Rectal smooth muscle tissue (tissue), 1 donor: Measurements from ENCODE around the gene DGKD.
"Not testable (repeated sequence)": the region's sequence is repeated elsewhere in the genome, so short reads cannot be mapped to it uniquely, and the experiment has no call there.

ENCODE experiments used
- H3K27ac ChIP-seq: one replicate; pipeline ENCODE4 v1.7.0; 2013; ENCODE audit warnings: low read depth, low read length, inconsistent platforms
- H3K27me3 ChIP-seq: one replicate; pipeline ENCODE4 v1.7.0; 2013; ENCODE audit warnings: low read length; ENCODE audit not compliant: control insufficient read depth, insufficient read depth
- H3K36me3 ChIP-seq: one replicate; pipeline ENCODE4 v1.7.0; 2013; ENCODE audit warnings: low read length; ENCODE audit not compliant: control insufficient read depth, insufficient read depth
- H3K4me1 ChIP-seq: one replicate; pipeline ENCODE4 v1.7.0; 2013; ENCODE audit warnings: low read length; ENCODE audit not compliant: control insufficient read depth, insufficient read depth
- H3K4me3 ChIP-seq: one replicate; pipeline ENCODE4 v1.7.0; 2013; ENCODE audit warnings: low read length
- H3K9ac ChIP-seq: one replicate; pipeline ENCODE4 v1.7.0; 2013; ENCODE audit warnings: low read length

Gene DGKD

DNA sequence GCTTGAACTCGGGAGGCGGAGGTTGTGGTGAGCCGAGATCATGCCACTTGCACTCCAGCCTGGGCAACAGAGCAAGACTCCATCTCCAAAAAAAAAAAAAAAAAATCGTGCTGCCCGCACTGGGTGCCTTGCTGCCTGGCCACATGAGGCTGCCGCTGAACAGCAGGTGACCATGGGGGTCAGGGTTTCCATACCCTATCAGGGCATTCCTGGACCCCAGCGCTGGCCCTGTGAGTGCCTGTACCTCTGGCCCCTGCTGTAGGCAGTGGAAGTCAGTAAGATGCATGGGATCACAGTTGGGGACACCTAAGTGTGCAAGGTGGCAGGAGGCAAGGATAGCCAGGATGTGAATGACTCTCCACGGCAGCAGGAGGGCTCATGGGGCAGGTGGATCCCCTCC is 27.8 kb upstream of the DGKD start:
- H3K27ac ChIP-seq = no peak overlapping the region
- no peaks in the 10 kb centered on the region for H3K36me3 ChIP-seq
- no peak overlapping the region for H3K9ac ChIP-seq
- H3K4me3 ChIP-seq = no peak overlapping the region
- no peaks in the 10 kb centered on the region for H3K4me1 ChIP-seq
- H3K27me3 ChIP-seq = no peaks in the 10 kb centered on the region

DNA sequence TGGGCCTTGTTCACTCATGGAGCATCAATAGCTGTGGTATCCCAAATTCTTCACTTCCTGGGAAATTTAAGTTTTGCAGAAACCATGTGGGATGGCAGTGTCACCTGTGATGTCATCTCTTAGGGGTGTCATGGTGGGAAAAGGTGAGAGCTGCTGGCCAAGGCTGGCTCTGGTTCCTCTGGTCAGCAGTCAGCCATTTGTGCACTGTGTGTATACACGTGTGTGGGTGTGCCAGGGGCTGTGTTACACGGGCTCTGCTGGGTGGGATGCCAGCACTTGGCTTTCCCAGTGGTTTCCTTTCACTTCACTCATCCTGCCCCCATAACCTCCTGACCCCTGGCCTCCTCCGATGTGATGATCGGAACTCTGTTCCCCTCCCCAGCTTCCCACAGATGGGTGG is 25.4 kb upstream of the DGKD start:
- Histone ChIP-seq H3K4me1 (no peaks in the 10 kb centered on the region), H3K27me3 (no peaks in the 10 kb centered on the region), H3K9ac (no peak overlapping the region), H3K4me3 (no peak overlapping the region), H3K36me3 (no peaks in the 10 kb centered on the region), H3K27ac (no peak overlapping the region)

DNA sequence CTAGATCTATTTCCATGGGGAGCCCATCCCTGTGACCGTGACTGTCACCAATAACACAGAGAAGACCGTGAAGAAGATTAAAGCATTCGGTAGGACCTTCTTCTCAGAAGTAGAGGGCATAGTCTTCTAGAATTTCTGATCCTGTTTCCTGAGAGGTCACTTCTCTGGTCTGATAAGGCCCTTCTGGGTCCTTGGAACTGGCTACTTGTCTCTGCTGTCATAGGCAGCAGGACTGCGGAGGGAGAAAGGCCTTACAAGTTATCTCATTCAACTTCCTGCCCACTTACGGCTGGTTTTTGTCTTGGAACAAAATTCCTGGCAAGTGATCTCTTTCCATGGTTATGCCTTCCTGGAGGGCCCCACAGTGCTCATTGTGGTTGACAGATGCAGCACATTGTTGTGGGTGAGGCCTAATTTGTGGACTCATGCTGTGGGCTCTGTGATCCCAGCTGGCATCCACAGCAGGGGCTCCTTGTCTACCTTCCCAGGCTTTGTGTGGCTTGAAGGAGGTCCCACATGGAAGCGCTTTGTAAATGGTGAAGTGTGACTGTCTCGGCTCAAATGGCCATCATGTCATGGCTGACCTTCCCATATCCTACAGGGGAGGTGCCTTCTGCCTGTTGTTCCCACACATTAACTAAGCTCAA is 24.7 kb upstream of the DGKD start:
- H3K36me3 ChIP-seq = no peaks in the 10 kb centered on the region
- no peaks in the 10 kb centered on the region for H3K4me1 ChIP-seq
- no peak overlapping the region for H3K27ac ChIP-seq
- H3K27me3 ChIP-seq = no peaks in the 10 kb centered on the region
- H3K9ac ChIP-seq = no peak overlapping the region
- no peak overlapping the region for H3K4me3 ChIP-seq

DNA sequence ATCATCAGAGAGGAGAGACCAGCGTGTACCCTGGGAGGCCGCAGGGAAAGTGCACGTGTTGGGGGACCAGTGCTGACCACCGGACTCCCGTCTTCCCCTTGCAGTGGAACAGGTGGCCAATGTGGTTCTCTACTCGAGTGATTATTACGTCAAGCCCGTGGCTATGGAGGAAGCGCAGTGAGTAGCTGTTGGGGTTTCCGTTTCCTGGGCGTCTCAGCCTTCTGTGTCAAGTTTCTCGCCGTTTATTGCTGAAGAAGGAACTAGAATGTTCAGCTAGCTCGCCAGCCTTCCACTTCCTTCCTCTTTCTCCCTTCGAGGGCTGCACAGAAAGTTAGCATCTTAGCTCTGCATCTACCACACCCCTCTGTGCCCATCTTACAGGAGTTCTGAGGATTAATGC is 22.8 kb upstream of the DGKD start:
- no peak overlapping the region for H3K27ac ChIP-seq
- H3K9ac ChIP-seq = no peak overlapping the region
- no peak overlapping the region for H3K4me3 ChIP-seq
- no peaks in the 10 kb centered on the region for H3K4me1 ChIP-seq
- no peaks in the 10 kb centered on the region for H3K27me3 ChIP-seq
- H3K36me3 ChIP-seq = no peaks in the 10 kb centered on the region

DNA sequence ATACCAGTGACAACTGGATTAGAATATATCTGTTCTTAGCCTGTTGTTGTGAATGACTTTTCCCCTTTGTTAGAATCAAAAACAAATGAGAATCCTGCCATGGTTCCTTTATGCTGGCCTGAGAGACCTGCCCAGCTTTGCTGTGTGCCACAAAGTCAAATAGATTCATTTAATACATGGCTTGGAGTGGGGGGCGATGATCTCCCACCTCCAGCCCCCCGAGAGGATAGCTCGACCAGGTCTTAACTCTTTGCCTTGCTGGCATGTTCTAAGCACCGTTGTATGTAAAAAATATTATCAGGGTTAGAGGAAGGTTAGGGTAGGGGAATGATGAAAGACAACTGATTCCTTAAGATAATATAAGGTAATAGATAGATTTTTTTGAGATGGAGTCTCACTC is 22.2 kb upstream of the DGKD start:
- Histone ChIP-seq H3K27me3 (no peaks in the 10 kb centered on the region), H3K4me1 (no peaks in the 10 kb centered on the region), H3K4me3 (no peak overlapping the region), H3K27ac (no peak overlapping the region), H3K9ac (no peak overlapping the region), H3K36me3 (no peaks in the 10 kb centered on the region)

DNA sequence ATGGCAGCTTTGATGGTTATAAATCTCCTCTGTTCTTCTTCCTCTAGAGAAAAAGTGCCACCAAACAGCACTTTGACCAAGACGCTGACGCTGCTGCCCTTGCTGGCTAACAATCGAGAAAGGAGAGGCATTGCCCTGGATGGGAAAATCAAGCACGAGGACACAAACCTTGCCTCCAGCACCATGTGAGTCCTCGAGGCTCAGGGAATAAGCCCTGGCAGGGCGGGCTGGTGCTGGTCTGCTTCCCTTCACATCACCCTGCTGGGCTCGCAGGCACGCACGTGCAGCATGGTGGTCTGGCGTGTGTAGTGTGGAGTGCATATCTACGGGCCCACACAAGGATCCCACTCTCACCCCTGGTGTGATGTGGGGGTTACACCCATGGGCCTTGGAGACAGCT is 19.4 kb upstream of the DGKD start:
- Histone ChIP-seq H3K4me3 (no peak overlapping the region), H3K9ac (no peak overlapping the region), H3K36me3 (no peaks in the 10 kb centered on the region), H3K27me3 (no peaks in the 10 kb centered on the region), H3K27ac (no peak overlapping the region), H3K4me1 (no peaks in the 10 kb centered on the region)

DNA sequence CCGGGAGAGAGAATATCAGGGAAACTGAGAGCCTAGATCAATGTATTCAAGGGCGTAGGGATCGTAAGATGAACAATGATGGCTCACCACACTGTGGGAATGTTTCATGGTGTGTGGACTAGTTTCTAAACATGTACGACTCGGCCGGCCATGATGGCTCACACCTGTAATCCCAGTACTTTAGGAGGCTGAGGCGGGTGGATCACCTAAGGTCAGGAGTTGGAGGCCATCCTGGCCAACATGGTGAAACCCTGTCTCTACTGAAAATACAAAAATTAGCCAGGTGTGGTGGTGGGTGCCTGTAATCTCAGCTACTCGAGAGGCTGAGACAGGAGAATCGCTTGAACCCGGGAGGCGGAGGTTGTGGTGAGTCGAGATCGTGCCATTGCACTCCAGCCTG is 18.2 kb upstream of the DGKD start:
- not testable (repeated sequence) for H3K4me1 ChIP-seq, H3K27me3 ChIP-seq, H3K27ac ChIP-seq, H3K4me3 ChIP-seq, H3K9ac ChIP-seq, H3K36me3 ChIP-seq

DNA sequence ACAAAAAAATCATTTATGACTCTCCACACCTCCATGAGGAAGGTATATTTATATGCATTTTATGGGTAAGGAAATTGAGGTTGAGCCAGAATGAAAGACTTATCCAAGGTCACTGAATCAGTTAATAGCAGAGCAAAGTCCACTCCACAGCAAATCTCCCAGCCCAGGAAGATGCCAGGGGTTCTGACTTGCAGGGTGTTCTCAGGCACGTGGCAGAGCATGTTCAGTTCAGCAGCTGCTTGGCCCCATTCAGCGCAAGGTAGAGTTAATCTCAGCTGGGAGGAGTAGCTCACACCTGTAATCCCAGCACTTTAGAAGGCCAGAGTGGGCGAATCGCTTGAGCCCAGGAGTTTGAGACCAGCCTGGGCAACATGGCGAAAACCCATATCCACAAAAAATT is 17.8 kb upstream of the DGKD start:
- Histone ChIP-seq H3K4me1 (no peaks in the 10 kb centered on the region), H3K27me3 (no peaks in the 10 kb centered on the region), H3K36me3 (no peaks in the 10 kb centered on the region), H3K27ac (no peak overlapping the region), H3K9ac (no peak overlapping the region), H3K4me3 (no peak overlapping the region)

DNA sequence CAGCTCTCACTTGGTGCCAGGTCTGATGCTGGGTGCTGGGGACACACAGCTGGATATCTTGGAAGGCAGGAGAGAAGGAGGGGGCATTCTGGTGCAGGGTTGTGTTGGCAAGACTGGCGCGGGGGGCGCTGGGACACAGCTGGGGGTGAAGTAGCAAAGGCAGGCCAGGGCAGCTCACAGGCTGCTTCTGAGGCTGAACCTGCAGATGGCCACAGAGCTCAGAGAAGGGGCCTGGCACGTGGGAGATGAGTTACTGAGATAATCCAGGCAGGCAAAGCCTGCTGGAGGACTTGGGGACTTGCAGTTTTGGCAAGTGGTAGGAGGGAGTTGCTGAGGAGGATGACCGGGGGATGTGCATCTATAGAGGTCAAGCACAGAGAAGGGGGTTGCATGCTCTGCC is 16.2 kb upstream of the DGKD start:
- Histone ChIP-seq H3K9ac (no peak overlapping the region), H3K4me1 (no peaks in the 10 kb centered on the region), H3K27me3 (no peaks in the 10 kb centered on the region), H3K36me3 (no peaks in the 10 kb centered on the region), H3K27ac (no peak overlapping the region), H3K4me3 (no peak overlapping the region)

DNA sequence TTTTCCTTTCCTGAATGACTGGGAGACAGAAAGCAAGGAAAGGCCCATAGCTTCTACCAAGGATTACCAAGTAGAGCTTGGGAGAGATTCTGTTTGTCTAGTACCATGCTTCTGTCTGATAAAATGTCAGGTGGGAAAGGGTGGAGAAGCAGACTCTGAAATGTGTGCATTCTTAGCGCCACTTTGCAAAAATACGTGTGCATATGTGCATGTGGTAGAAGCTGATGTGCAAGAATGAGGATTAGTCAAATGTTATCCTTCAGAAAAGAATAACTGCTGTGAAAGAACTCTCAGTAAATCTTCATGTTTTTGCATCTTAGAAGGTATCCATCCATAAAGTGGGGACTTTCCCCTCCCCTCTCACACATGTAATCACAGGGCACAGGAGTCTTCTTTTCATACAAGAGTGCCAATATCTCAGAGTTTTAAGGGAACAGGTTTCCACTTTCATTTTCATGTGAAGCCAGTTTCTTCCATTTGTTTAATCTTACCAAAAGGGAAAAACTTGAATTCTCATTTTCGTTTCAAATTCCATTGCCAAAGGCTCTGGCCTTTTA is 15.4 kb upstream of the DGKD start:
- Histone ChIP-seq H3K36me3 (no peaks in the 10 kb centered on the region), H3K9ac (no peak overlapping the region), H3K27me3 (no peaks in the 10 kb centered on the region), H3K4me1 (no peaks in the 10 kb centered on the region), H3K27ac (no peak overlapping the region), H3K4me3 (no peak overlapping the region)

DNA sequence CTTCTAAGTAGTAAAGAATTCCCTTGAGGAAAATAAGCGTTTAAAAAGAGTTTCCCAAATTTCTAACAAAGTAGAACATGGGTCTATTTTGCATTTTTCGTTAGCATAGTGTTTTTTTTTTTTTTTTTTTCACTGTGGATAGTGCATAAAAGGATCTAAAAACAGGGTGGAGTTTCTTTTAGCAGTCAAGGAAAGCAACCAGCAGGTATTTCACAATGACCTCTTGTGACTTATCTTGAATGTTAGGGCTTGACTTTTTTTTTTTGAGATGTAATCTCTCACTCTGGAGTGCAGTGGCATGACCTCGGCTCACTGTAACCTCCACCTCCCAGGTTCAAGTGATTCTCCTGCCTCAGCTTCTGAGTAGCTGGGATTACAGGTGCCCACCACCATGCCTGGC is 14.9 kb upstream of the DGKD start:
- no peak overlapping the region for H3K4me3 ChIP-seq
- no peaks in the 10 kb centered on the region for H3K4me1 ChIP-seq
- H3K27ac ChIP-seq = no peak overlapping the region
- no peaks in the 10 kb centered on the region for H3K27me3 ChIP-seq
- no peaks in the 10 kb centered on the region for H3K36me3 ChIP-seq
- no peak overlapping the region for H3K9ac ChIP-seq

DNA sequence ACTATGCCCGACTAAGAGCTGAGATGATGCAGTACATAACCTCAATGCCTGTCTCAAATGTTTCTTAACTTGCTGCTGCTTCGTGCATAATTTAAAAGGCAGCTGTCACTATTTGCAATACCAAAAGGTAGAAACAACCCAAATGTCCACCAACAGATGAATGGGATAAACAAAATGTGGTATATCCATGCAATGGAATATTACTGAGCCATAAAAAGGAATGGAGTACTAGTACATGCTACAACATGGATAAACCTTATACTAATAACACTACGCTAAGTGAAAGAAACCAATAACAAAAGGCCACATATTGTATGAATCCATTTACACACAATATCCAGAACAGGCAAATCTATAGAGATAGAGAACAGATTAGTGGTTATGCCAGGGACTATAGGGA is 13.0 kb upstream of the DGKD start:
- H3K4me3 ChIP-seq = no peak overlapping the region
- H3K4me1 ChIP-seq = no peaks in the 10 kb centered on the region
- H3K27me3 ChIP-seq = no peaks in the 10 kb centered on the region
- no peaks in the 10 kb centered on the region for H3K36me3 ChIP-seq
- H3K9ac ChIP-seq = no peak overlapping the region
- no peak overlapping the region for H3K27ac ChIP-seq

DNA sequence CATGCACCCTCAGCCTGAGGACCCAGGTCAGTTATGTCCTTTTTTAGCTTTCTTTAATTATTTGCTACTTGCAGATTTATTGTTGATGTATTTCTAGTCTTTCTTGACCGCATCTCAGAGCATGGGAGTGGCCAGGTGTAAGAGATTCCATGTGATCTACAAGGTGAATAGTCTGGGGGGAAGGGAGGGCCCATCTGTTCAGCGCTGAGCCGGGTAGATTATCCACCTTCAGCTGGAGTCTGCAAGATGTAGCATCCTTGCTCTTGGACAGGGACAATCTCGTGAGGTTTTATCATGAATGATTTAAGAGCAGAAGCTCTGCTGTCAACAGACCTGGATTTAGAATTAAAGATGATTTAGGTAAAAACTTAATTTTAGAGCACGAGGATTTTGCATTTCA is 12.0 kb upstream of the DGKD start:
- Histone ChIP-seq H3K27ac (no peak overlapping the region), H3K4me1 (no peaks in the 10 kb centered on the region), H3K4me3 (no peak overlapping the region), H3K36me3 (no peaks in the 10 kb centered on the region), H3K9ac (no peak overlapping the region), H3K27me3 (no peaks in the 10 kb centered on the region)
